Spleen (tissue), 11 donors: ENCODE measurements around the gene MED29. TPM values are rescaled to one million over a fixed set of nuclear protein-coding genes. Genes with fewer than 3 reads are reported as not detected.

ENCODE experiments used
- DNase-seq: peaks from one replicate; pipeline ENCODE4 v3.0.0-alpha.2; 2020
- H3K27ac ChIP-seq, 8 donors: fragments of 200-600 bp; sonication (generic) in 7 of 8; 1 replicate in 4 of 8; 2 replicates in 4 of 8; pipeline versions ENCODE4 v1.5.0 to v1.8.0; 2016 to 2021; ENCODE audit warnings: inconsistent platforms in 4 of 8, mild to moderate bottlenecking in 4 of 8, moderate library complexity in 1 of 8
- H3K27me3 ChIP-seq, 7 donors: fragments of 200-600 bp; sonication (generic) in 6 of 7; replicated peaks in 1 of 7; 1 replicate in 4 of 7; 2 replicates in 3 of 7; pipeline versions ENCODE4 v1.5.0 to v1.8.0; 2016 to 2021; ENCODE audit warnings: inconsistent platforms in 3 of 7, mild to moderate bottlenecking in 1 of 7
- H3K36me3 ChIP-seq, 6 donors: fragments of 200-600 bp; sonication (generic) in 5 of 6; 1 replicate in 4 of 6; 2 replicates in 2 of 6; pipeline versions ENCODE4 v1.5.0 to v1.8.0; 2016 to 2021; ENCODE audit warnings: inconsistent platforms in 2 of 6
- H3K4me1 ChIP-seq, 6 donors: fragments of 200-600 bp; sonication (generic) in 5 of 6; 1 replicate in 3 of 6; 2 replicates in 3 of 6; pipeline versions ENCODE4 v1.5.0 to v1.8.0; 2016 to 2021; ENCODE audit warnings: inconsistent platforms in 3 of 6
- H3K4me3 ChIP-seq, 8 donors: fragments of 200-600 bp; sonication (generic) in 7 of 8; 1 replicate in 4 of 8; 2 replicates in 4 of 8; pipeline versions ENCODE4 v1.5.0 to v1.8.0; 2016 to 2021; ENCODE audit warnings: inconsistent platforms in 4 of 8, mild to moderate bottlenecking in 4 of 8, moderate library complexity in 2 of 8
- H3K9me3 ChIP-seq, 8 donors: fragments of 200-600 bp; sonication (generic) in 7 of 8; 1 replicate in 4 of 8; 2 replicates in 4 of 8; pipeline versions ENCODE4 v1.5.0 to v1.8.0; 2016 to 2021; ENCODE audit warnings: inconsistent platforms in 4 of 8
- POLR2A ChIP-seq, 3 donors: fragments of 450-650 bp; IDR thresholded peaks; one replicate each; pipeline ENCODE4 v1.5.1; 2017; ENCODE audit warnings: antibody characterized with exemption in 3 of 3, mild to moderate bottlenecking in 1 of 3
- POLR2AphosphoS5 ChIP-seq, 3 donors: sonication (generic); formaldehyde crosslinking; IDR thresholded peaks; one replicate each; pipeline ENCODE4 v1.5.1; 2017; ENCODE audit warnings: antibody characterized with exemption in 3 of 3
- WGBS, 5 donors: extraction: QIAGEN DNeasy Blood & Tissue Kit in 3 of 5; methylation state at CpG; one replicate each; pipeline versions ENCODE4 v1.1.5 to v1.1.7; 2013 to 2018; 5-methylcytosine and 5-hydroxymethylcytosine counted together
- intact Hi-C: fragments of 100-400 bp; cut with DNase I; formaldehyde crosslinking; loops from one replicate; pipeline ENCODE4 v1.15.0; 2023; ENCODE audit warnings: low total_unique reads
- polyA plus RNA-seq, 3 donors: library from polyadenylated mRNA; stranded (reverse); fragments of 200-250 nt; gene quantifications; one replicate each; pipeline ENCODE4 v1.2.1, GENCODE V29; 2013
- total RNA-seq, 7 donors: library from RNA; depleted of rRNA in 3 of 7; stranded (reverse); fragments of >200 nt in 3 of 7; fragmentation: NEBNext Ultra II Directional in 4 of 7; extraction: Animal tissue kit (Norgen Biotek cat#: 25700) in 4 of 7; gene quantifications; one replicate each; pipeline versions ENCODE4 v1.1.0 to v1.2.1, GENCODE V29; 2016 to 2021
- TF ChIP-seq, protein P1 (sequence below), 11 experiments: fragments of 200-600 bp in 7 of 11; fragments of 450-650 bp in 4 of 11; sonication (generic) in 4 of 11; IDR thresholded peaks in 8 of 11; conservative IDR thresholded peaks in 3 of 11; 1 replicate in 7 of 11; 2 replicates in 4 of 11; pipeline versions ENCODE4 v1.4.0 to v1.8.0; 2016 to 2021; ENCODE audit warnings: antibody characterized with exemption in 11 of 11, inconsistent platforms in 4 of 11, mild to moderate bottlenecking in 1 of 11
- donor health status: healthy with polysubstance abuse.
- donor health status: DM: no; HTN: no; CAD: no; lungs with moderate emphysema.
- donor health status: DM: no; HTN: no; CAD: no.
- donor health status: Bipolar disorder and iron deficiency.
- donor health status: healthy.
- donor health status: DM: no; HTN: no; CAD: no.
- donor health status: DM: yes; HTN: yes; CAD: no.

The MED29 gene
- total and polyA plus RNA-seq, 10 donors: 15.5 to 45.7 (median 30.4) TPM

DNA sequence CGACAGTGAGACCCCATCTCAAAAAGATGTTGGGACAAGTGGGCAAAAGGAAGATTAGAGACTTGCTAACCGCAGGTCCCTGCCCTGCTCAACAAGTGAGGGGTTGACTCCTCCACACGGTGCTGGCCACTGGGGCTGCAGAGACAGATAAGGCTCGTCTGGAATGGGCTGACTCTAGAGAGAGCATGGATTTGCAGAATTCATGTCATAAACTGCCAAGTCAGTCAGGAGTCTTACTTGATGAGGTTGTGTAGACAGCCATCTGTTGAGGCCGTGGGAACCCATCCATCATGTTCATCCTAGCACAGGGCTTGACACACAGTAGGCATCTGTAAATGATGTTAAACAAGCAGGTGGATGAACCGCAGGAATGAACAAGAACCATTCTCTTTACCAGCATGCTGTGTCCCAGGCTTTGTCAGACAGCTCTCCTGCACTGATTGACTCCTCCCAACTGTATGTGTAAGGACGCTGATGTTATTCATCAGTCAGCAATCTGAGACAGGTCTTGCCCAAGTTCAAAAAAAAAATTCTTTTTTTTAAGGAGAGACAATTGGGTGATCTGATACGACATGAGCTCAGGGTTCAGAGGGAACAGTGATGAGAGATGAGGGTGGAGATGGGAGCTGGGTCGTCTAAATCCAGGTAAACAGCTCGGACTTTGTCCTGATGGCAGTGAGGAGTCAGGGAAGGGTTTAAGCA is 9.1 kb upstream of the MED29 start:
- no peak for DNase-seq
- 80 to 93% (median 88%) methylated on average over 10 of the region's 10 CpGs for WGBS, 5 donors
- no peak for TF ChIP-seq POLR2AphosphoS5 (IDR thresholded peaks at IDR 0.05)
- intact Hi-C loops: no loop called here
- H3K4me3 ChIP-seq: no peak overlapping the region
- no peaks in the 10 kb centered on the region for H3K9me3 ChIP-seq
- no peaks in the 10 kb centered on the region for H3K27me3 ChIP-seq
- no peak overlapping the region for H3K27ac ChIP-seq
- peaks cover 14 to 100% (median 94%) of the 10 kb centered on the region in 6 donors for H3K36me3 ChIP-seq
- H3K4me1 ChIP-seq: peaks cover 0 to 20% (median 0%) of the 10 kb centered on the region in 6 donors

DNA sequence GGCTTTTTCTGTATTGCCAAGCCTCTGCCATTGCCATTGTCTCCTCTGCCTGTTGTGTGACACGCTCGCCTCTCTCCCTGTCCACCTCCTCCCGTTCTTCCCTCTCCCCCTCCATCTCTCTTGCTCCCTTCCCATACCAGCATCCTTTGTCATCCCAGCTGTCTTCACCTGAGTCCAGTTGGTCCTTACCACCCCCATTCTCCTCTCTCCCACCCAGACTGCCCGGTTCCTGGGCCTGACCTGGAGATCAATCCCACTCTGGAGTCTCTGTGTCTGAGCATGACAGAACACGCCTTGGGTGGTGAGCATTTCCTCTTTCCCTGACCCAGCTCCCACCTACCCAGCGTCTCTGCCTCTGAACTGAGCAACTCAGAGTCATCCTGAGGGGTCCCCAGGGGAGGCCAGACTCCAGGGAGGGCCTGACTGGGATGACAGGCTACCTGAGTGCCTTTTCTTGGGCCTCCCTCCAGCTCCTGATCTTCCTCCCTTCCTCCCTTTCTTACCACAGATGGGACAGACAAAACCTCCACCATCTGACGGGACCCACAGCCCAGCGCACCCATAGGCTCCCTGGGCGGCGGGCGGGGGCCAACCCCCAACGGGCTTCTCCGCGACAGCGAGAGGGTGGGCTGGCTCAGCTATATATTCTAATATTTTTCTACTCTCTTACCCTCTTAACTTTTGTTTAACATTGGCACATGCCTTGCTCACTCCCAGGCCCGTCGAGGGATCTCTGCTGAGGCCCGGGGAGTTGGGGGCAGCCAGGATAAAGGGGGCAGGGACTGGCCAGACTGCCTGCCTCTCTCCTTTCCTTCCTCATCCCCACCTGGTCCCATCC is 8.0 kb upstream of the MED29 start:
- no peak for DNase-seq
- Histone ChIP-seq H3K27ac (peak overlapping the region in 3 of 8 donors; percentile 0 to 43 (median 23)), H3K27me3 (no peaks in the 10 kb centered on the region), H3K9me3 (no peaks in the 10 kb centered on the region), H3K4me3 (no peak overlapping the region), H3K36me3 (peaks cover 9 to 100% (median 94%) of the 10 kb centered on the region in 6 donors), H3K4me1 (peaks cover 0 to 28% (median 0%) of the 10 kb centered on the region in 6 donors)
- TF ChIP-seq, protein P1, sequence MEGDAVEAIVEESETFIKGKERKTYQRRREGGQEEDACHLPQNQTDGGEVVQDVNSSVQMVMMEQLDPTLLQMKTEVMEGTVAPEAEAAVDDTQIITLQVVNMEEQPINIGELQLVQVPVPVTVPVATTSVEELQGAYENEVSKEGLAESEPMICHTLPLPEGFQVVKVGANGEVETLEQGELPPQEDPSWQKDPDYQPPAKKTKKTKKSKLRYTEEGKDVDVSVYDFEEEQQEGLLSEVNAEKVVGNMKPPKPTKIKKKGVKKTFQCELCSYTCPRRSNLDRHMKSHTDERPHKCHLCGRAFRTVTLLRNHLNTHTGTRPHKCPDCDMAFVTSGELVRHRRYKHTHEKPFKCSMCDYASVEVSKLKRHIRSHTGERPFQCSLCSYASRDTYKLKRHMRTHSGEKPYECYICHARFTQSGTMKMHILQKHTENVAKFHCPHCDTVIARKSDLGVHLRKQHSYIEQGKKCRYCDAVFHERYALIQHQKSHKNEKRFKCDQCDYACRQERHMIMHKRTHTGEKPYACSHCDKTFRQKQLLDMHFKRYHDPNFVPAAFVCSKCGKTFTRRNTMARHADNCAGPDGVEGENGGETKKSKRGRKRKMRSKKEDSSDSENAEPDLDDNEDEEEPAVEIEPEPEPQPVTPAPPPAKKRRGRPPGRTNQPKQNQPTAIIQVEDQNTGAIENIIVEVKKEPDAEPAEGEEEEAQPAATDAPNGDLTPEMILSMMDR (IDR thresholded peaks at IDR 0.05 in 8 of 11, conservative IDR thresholded peaks at IDR 0.05 in 3 of 11): no peak
- TF ChIP-seq POLR2A (IDR thresholded peaks at IDR 0.05) (no peak), POLR2AphosphoS5 (IDR thresholded peaks at IDR 0.05) (peak in 1 of 3 donors; percentile 31)
- intact Hi-C loops: no loop called here
- 89 to 92% (median 90%) methylated on average over 18 of the region's 18 CpGs for WGBS, 5 donors

DNA sequence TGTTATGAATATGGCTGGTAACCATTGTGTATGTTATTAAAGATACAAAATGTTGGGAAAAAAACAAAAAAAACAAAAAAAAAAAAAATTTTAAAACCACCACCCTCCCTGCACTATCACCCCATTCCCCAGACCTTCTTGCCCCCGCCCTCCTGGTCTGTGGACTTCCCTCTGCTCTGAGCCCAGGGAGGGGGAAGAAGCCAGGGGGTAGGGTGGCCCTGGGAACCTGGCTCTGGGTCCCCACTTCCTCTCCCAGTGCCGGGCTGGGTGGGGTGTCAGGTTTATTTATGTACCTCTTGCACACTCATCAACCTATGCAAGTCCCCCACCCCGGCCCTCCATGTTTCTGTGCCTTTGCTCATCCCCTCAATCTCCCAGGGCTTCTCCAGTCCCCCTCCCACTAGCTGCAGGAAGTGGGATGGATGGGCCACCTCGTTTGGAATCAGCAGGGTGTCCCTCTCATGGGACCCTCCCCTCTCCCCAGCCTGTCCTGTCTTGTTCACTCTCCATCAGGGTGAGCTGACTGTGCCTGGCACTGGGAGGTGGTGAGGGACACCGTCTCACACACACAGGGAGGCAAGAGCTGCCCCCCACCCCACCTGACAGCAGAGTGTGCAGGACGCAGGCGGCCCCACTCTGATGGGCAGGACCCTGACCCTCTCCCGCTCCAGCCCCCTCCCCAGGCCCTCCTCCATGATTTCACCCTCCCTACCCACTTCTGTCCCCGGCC is 6.2 kb upstream of the MED29 start:
- intact Hi-C loops: no loop called here
- DNase-seq: no peak
- WGBS, 5 donors: 67 to 73% (median 69%) methylated on average over 9 of the region's 9 CpGs

DNA sequence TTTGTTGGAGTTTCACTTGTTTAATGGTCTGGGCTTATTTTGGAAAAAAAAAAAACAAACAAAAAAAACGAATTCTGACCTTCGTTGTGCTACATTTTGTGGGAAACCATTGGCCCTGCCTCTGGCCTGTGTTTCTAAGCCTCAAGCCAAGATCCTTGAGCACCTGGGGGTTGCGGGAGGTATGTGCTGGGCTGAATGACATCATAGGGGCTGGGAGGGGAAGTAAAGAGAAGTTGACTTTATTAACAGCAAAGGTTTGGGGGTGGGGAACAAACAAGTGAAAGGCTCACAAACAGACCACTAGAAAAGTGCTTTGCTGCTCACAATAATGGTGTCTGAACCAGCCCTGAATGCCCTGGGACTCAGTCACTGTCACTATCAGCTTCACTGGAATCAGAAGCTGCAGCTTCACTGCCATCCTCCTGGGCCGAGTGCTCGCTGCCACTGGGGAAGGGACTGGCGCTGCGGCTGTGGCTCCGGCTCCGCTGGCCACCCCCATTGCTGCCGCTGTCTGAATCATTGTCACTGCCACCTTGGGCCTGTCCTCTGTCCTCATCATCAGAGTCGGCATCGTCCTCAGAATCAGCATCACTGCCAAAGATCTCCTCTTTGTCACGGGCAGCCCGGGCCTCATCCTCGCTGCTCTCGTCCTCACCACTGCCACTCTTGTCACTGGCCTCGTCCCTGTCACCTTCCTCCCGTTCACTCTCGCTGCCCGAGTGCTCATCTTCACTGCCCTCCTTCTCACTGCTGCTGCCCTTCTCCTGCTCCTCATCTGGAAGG is 5.4 kb upstream of the MED29 start:
- no peak for TF ChIP-seq POLR2A (IDR thresholded peaks at IDR 0.05)
- peak; percentile 36 to 62 (median 56) for TF ChIP-seq POLR2AphosphoS5 (IDR thresholded peaks at IDR 0.05)
- TF ChIP-seq, protein P1 (IDR thresholded peaks at IDR 0.05 in 8 of 11, conservative IDR thresholded peaks at IDR 0.05 in 3 of 11): no peak
- peak overlapping the region in 1 of 8 donors; percentile 31 for H3K27ac ChIP-seq
- peaks cover 3 to 90% (median 81%) of the 10 kb centered on the region in 6 donors for H3K36me3 ChIP-seq
- no peak for DNase-seq
- no peaks in the 10 kb centered on the region for H3K27me3 ChIP-seq
- intact Hi-C loops: no loop called here
- H3K4me3 ChIP-seq: no peak overlapping the region
- no peaks in the 10 kb centered on the region for H3K9me3 ChIP-seq
- 81 to 90% (median 87%) methylated on average over 20 of the region's 20 CpGs for WGBS, 5 donors
- H3K4me1 ChIP-seq: peaks cover 8 to 48% (median 15%) of the 10 kb centered on the region in 6 donors

More for the DNA sequence above, 6.2 kb upstream of the MED29 start:
- Histone ChIP-seq H3K4me3 (no peak overlapping the region), H3K27ac (peak overlapping the region in 3 of 8 donors; percentile 0 to 46 (median 43)), H3K27me3 (no peaks in the 10 kb centered on the region), H3K9me3 (no peaks in the 10 kb centered on the region), H3K36me3 (peaks cover 7 to 99% (median 89%) of the 10 kb centered on the region in 6 donors), H3K4me1 (peaks cover 5 to 42% (median 10%) of the 10 kb centered on the region in 6 donors)
- peak in 2 of 3 donors; percentile 9 to 37 for TF ChIP-seq POLR2AphosphoS5 (IDR thresholded peaks at IDR 0.05)
- no peak for TF ChIP-seq POLR2A (IDR thresholded peaks at IDR 0.05)
